Measurements from ENCODE around the gene SPATA20. TPM values are rescaled to one million over a fixed set of nuclear protein-coding genes. Genes with fewer than 3 reads are reported as not detected.

The SPATA20 gene
- total RNA-seq, 2 donors from 2014 or later, result 25.0 to 51.3 TPM

DNA sequence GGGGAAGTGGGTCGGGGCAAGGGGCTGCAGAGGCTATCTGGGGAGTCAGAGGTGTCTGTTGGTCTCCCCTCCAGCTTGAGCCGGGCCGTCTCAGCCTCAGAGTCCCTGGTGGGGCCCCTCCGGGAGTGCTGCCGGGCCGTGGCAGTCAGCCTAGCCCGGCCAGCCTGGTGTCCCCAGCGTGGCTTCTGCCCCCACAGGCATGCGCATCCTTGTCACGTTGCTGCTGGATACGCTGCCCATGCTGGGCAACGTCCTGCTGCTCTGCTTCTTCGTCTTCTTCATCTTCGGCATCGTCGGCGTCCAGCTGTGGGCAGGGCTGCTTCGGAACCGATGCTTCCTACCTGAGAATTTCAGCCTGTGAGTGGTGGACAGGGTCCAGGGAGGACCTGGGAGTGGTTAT is 24.7 kb downstream of the SPATA20 start:
- no peak for ATAC-seq (replicated peaks in 1 of 2)
- Mint-ChIP-seq H3K4me1 (ENCODE audit: low read depth) (no peaks in the 10 kb centered on the region), H3K27me3 (ENCODE audit: low read depth) (peaks cover 3% of the 10 kb centered on the region), H3K27ac (no peak overlapping the region), H3K36me3 (ENCODE audit: insufficient read depth in 2 of 2) (no peaks in the 10 kb centered on the region), H3K9me3 (no peaks in the 10 kb centered on the region), H3K4me3 (no peak overlapping the region)
- DNase-seq, result no peak

DNA sequence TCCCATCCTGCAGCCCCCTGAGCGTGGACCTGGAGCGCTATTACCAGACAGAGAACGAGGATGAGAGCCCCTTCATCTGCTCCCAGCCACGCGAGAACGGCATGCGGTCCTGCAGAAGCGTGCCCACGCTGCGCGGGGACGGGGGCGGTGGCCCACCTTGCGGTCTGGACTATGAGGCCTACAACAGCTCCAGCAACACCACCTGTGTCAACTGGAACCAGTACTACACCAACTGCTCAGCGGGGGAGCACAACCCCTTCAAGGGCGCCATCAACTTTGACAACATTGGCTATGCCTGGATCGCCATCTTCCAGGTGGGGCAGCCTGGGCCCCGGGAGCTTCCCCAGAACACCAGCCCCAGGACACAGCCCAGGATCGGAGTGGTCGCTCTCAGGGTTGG is 25.6 kb downstream of the SPATA20 start:
- Mint-ChIP-seq H3K9me3 (no peaks in the 10 kb centered on the region), H3K36me3 (ENCODE audit: insufficient read depth in 2 of 2) (no peaks in the 10 kb centered on the region), H3K4me3 (no peak overlapping the region), H3K27ac (no peak overlapping the region), H3K4me1 (ENCODE audit: low read depth) (no peaks in the 10 kb centered on the region), H3K27me3 (ENCODE audit: low read depth) (no peaks in the 10 kb centered on the region)
- ATAC-seq (replicated peaks in 1 of 2) (no peak), DNase-seq (no peak)

DNA sequence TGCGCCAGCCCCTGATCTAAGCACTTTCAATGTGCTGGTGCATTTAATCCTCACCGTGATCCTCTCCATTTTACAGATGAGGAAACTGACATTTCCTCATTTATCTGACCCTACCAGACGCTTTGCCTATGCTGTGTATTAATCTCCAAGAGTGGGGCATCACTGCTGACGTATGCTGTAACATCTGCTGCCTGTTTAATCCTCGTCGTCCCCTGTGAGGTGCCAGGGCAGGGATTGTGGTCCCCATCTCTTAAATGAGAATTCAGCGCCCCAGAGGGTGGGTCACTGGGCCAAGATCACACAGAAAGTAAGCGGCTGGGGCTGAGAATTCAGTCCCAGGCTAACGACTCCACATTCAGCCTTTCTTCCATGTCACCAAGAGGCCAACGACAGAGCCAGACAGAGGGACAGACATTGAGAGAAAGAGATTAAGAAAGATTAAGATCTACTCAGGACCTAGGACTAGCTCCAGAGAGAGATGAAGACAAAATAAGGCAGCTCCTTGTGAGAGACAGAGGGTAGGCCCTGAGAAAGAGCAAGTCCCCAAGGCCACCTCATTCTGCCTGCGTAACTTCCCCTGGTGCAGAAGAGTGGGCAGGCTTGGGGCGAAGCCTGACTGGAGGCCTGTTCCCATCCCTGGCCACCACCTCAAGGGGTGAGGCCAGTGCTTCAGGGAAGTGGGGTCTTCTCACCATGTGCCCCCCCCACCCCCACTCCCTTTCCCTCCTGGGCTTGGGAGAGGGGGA is 27.1 kb downstream of the SPATA20 start:
- H3K4me1 Mint-ChIP-seq (ENCODE audit: low read depth), result no peaks in the 10 kb centered on the region
- H3K9me3 Mint-ChIP-seq, result no peaks in the 10 kb centered on the region
- no peak overlapping the region for H3K27ac Mint-ChIP-seq
- no peak overlapping the region for H3K4me3 Mint-ChIP-seq
- no peak for DNase-seq
- H3K36me3 Mint-ChIP-seq (ENCODE audit: insufficient read depth in 2 of 2), result no peaks in the 10 kb centered on the region
- ATAC-seq (replicated peaks in 1 of 2), result no peak
- no peaks in the 10 kb centered on the region for H3K27me3 Mint-ChIP-seq (ENCODE audit: low read depth)

DNA sequence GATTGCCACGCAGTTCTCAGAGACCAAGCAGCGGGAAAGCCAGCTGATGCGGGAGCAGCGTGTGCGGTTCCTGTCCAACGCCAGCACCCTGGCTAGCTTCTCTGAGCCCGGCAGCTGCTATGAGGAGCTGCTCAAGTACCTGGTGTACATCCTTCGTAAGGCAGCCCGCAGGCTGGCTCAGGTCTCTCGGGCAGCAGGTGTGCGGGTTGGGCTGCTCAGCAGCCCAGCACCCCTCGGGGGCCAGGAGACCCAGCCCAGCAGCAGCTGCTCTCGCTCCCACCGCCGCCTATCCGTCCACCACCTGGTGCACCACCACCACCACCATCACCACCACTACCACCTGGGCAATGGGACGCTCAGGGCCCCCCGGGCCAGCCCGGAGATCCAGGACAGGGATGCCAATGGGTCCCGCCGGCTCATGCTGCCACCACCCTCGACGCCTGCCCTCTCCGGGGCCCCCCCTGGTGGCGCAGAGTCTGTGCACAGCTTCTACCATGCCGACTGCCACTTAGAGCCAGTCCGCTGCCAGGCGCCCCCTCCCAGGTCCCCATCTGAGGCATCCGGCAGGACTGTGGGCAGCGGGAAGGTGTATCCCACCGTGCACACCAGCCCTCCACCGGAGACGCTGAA is 28.7 kb downstream of the SPATA20 start:
- no peak overlapping the region for H3K4me3 Mint-ChIP-seq

DNA sequence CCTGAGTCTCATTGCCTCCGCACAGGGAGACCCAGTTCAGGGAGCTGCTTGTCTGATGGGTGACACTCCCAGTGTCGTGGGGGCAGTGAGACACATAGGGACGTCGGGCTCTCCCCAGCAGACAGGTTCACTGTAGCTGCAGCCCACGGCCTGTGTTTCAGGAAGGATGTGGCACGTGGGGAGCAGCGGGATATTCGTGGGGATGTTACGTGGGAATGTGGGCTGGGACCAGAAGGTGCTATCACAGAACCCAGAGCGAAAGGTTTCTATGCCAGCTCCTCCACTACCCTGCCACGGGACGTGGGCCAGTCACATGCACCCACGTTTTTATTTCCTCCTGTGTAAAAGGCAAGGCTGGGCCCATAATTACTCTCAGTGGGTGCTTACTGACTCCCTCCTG is 29.9 kb downstream of the SPATA20 start:
- ATAC-seq (replicated peaks in 1 of 2) (no peak), DNase-seq (no peak)
- Mint-ChIP-seq H3K27ac (no peak overlapping the region), H3K9me3 (no peaks in the 10 kb centered on the region), H3K4me1 (ENCODE audit: low read depth) (no peaks in the 10 kb centered on the region), H3K27me3 (ENCODE audit: low read depth) (no peaks in the 10 kb centered on the region), H3K4me3 (no peak overlapping the region), H3K36me3 (ENCODE audit: insufficient read depth in 2 of 2) (no peaks in the 10 kb centered on the region)

More for the DNA sequence above, 28.7 kb downstream of the SPATA20 start:
- no peaks in the 10 kb centered on the region for H3K9me3 Mint-ChIP-seq
- ATAC-seq (replicated peaks in 1 of 2) (no peak), DNase-seq (no peak)
- H3K27ac Mint-ChIP-seq, result no peak overlapping the region
- H3K27me3 Mint-ChIP-seq (ENCODE audit: low read depth), result no peaks in the 10 kb centered on the region
- H3K36me3 Mint-ChIP-seq (ENCODE audit: insufficient read depth in 2 of 2), result no peaks in the 10 kb centered on the region
- no peaks in the 10 kb centered on the region for H3K4me1 Mint-ChIP-seq (ENCODE audit: low read depth)

DNA sequence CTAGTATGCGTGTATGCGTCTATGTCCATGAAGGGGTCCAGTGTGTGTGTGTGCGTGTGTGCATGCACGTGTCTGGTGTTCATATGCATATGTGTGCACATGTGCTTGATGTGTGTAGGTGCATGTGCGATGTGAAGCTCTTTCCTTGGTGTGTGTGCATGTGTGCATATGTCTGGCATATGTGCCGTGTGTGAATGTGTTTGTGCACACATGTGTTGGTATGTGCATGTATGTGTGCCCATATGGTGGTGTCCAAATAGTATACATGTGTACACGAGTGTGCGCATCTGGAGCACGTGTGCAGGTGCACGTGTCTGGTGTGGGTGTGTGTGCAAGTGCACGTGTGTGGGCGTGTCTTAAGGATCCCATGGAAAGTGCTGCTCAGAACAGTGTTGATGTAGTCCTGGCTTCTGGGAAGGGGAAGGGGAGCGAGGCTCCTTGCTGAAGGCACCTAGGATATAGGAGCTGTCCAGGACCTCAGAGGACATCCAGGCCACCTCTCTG is 30.5 kb downstream of the SPATA20 start:
- ATAC-seq (replicated peaks in 1 of 2), result no peak
- H3K27ac Mint-ChIP-seq, result no peak overlapping the region
- no peaks in the 10 kb centered on the region for H3K36me3 Mint-ChIP-seq (ENCODE audit: insufficient read depth in 2 of 2)
- no peaks in the 10 kb centered on the region for H3K9me3 Mint-ChIP-seq
- no peaks in the 10 kb centered on the region for H3K4me1 Mint-ChIP-seq (ENCODE audit: low read depth)
- H3K27me3 Mint-ChIP-seq (ENCODE audit: low read depth), result no peaks in the 10 kb centered on the region
- no peak overlapping the region for H3K4me3 Mint-ChIP-seq
- DNase-seq, result no peak

DNA sequence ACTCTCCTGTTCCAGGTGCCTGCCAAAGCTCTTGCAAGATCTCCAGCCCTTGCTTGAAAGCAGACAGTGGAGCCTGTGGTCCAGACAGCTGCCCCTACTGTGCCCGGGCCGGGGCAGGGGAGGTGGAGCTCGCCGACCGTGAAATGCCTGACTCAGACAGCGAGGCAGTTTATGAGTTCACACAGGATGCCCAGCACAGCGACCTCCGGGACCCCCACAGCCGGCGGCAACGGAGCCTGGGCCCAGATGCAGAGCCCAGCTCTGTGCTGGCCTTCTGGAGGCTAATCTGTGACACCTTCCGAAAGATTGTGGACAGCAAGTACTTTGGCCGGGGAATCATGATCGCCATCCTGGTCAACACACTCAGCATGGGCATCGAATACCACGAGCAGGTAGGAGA is 31.2 kb downstream of the SPATA20 start:
- Mint-ChIP-seq H3K4me1 (ENCODE audit: low read depth) (no peaks in the 10 kb centered on the region), H3K4me3 (no peak overlapping the region), H3K36me3 (ENCODE audit: insufficient read depth in 2 of 2) (no peaks in the 10 kb centered on the region), H3K9me3 (no peaks in the 10 kb centered on the region), H3K27me3 (ENCODE audit: low read depth) (no peaks in the 10 kb centered on the region), H3K27ac (no peak overlapping the region)
- ATAC-seq (replicated peaks in 1 of 2) (no peak), DNase-seq (no peak)

DNA sequence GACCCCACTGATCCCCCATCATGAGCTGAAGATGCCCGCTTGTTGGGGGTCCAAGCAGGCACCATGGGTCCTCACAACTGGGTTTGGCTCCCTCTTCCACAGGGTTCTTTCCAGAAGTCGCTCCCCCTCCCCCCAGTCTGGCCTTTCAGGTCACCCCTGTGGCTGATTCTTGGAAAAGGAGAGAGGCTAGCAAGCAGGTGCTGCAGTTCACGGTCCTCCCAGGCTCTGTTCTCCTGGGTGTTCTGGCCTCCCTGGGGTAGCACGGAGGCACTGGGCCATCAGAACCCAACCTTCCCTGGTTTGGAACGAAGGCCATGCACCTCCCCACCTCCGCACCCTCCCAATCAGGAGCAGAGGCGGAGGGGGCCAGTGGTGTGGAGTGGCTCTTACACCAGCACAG is 32.4 kb downstream of the SPATA20 start:
- Mint-ChIP-seq H3K27me3 (ENCODE audit: low read depth) (peaks cover 6% of the 10 kb centered on the region), H3K36me3 (ENCODE audit: insufficient read depth in 2 of 2) (no peaks in the 10 kb centered on the region), H3K27ac (no peak overlapping the region), H3K4me1 (ENCODE audit: low read depth) (no peaks in the 10 kb centered on the region), H3K9me3 (no peaks in the 10 kb centered on the region), H3K4me3 (no peak overlapping the region)
- no peak for ATAC-seq (replicated peaks in 1 of 2)
- no peak for DNase-seq

DNA sequence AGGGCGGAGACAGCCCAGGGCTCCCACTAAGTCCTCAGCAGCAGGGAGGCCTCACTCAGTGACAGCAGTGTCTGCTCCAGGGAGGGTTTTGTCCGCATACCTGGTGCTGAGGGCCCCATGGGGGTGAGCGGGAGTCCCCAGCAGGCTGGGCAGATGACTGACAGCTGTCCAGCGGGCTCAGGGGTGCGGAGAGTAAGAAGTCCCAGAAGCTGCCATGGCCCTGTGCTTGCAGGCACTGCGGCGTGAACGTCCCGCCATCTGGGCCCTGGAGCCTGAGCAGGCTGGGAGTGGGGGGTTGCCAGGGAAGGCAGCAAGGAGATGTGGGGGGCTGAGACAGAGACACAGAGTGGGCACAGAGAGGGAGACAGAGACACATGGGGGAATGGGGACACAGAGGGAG is 33.7 kb downstream of the SPATA20 start:
- no peaks in the 10 kb centered on the region for H3K4me1 Mint-ChIP-seq (ENCODE audit: low read depth)
- H3K4me3 Mint-ChIP-seq, result no peak overlapping the region
- DNase-seq (no peak), ATAC-seq (replicated peaks in 1 of 2) (no peak)
- H3K36me3 Mint-ChIP-seq (ENCODE audit: insufficient read depth in 2 of 2), result no peaks in the 10 kb centered on the region
- H3K27me3 Mint-ChIP-seq (ENCODE audit: low read depth), result peaks cover 6% of the 10 kb centered on the region
- no peak overlapping the region for H3K27ac Mint-ChIP-seq
- H3K9me3 Mint-ChIP-seq, result no peaks in the 10 kb centered on the region

DNA sequence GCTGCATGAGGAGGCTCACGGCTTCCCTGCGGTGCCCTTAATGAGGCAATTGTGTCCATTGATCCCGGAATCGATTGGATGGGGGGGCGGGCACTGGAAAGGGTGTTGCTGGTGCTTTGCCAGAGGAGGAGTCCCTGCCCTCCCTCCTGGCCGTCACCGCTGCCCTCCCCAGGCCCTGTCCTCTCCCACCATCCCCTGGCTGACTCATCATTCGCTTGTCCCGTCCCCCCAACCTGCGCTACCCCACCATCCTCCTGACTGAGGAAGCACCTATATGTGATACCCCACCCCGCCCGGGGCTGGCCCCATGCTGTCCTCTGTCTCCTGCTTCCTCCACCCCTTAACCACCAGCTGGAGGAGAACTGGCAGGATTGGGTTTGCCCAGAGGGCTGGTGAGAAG is 34.3 kb downstream of the SPATA20 start:
- Mint-ChIP-seq H3K36me3 (ENCODE audit: insufficient read depth in 2 of 2) (no peaks in the 10 kb centered on the region), H3K27ac (no peak overlapping the region)
- ATAC-seq (replicated peaks in 1 of 2), result no peak

DNA sequence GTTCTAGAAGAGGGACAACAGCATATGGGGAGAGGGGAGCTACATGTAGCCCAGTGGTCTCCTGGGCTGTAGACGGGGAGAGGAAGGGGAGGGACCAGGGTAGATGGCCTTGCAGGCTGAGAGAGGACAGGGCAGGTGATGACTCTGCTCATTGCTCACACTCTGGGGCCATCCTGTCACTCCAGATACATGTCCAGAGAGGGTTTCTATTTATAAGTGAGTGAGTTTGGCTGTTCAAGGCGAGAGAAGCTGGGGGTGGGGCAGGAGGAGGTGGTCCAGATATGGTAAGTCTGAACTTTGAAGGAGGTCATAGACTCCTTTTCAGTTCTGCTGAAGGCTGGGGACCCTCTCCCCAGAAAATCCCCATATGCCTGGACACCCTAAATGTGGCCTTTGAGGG is 35.8 kb downstream of the SPATA20 start:
- Mint-ChIP-seq H3K9me3 (no peaks in the 10 kb centered on the region), H3K27me3 (ENCODE audit: low read depth) (peaks cover 6% of the 10 kb centered on the region), H3K36me3 (ENCODE audit: insufficient read depth in 2 of 2) (no peaks in the 10 kb centered on the region), H3K27ac (no peak overlapping the region), H3K4me3 (no peak overlapping the region), H3K4me1 (ENCODE audit: low read depth) (no peaks in the 10 kb centered on the region)
- ATAC-seq (replicated peaks in 1 of 2) (no peak), DNase-seq (no peak)

More for the DNA sequence above, 34.3 kb downstream of the SPATA20 start:
- H3K4me1 Mint-ChIP-seq (ENCODE audit: low read depth), result no peaks in the 10 kb centered on the region
- DNase-seq, result no peak
- H3K9me3 Mint-ChIP-seq, result no peaks in the 10 kb centered on the region
- H3K4me3 Mint-ChIP-seq, result no peak overlapping the region
- H3K27me3 Mint-ChIP-seq (ENCODE audit: low read depth), result peaks cover 6% of the 10 kb centered on the region

DNA sequence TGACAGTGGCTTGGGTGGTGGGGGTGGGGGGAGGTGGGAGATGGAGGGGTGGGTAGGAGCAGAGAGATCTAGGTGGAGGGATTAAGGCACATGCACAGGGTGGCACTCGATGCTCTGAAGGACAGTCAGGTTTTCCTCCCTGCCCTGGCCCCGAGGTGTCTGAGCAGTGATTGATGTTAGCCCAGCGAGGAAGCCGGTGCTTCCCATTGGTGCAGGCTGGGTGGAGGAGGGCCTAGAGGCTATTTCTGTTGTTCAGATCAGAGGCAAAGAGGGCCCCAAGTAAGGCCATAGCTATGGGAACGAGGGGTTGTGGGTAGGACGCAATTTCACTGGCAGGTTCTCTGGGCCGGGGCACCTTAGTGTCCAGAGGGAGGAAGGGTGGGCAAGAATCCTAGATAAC is 36.7 kb downstream of the SPATA20 start:
- DNase-seq, result no peak

DNA sequence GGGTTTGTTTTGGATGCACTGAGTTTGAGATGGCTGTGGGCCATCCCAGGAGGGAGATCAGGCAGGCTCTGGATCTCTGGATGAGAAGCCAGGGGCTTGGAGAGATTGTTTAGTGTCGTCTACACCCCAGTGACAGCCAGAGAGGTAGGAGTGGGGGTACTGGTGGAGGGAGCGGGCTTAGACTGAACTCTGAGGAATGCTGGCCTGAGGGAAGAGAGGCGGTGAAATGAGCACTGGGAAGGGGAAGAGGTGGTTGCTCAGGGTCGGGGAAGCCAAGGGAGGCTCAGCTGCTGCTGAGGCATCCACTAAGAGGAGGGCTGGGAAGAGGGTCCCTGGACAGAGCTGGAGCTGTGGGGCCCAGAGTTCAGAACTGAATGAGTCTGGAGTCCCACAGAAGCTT is 37.1 kb downstream of the SPATA20 start:
- H3K27me3 Mint-ChIP-seq (ENCODE audit: low read depth), result peaks cover 6% of the 10 kb centered on the region
- no peak for ATAC-seq (replicated peaks in 1 of 2)
- no peaks in the 10 kb centered on the region for H3K9me3 Mint-ChIP-seq
- DNase-seq, result no peak
- H3K27ac Mint-ChIP-seq, result no peak overlapping the region
- no peak overlapping the region for H3K4me3 Mint-ChIP-seq
- no peaks in the 10 kb centered on the region for H3K36me3 Mint-ChIP-seq (ENCODE audit: insufficient read depth in 2 of 2)
- H3K4me1 Mint-ChIP-seq (ENCODE audit: low read depth), result no peaks in the 10 kb centered on the region

More for the DNA sequence above, 36.7 kb downstream of the SPATA20 start:
- Mint-ChIP-seq H3K27me3 (ENCODE audit: low read depth) (peaks cover 6% of the 10 kb centered on the region), H3K36me3 (ENCODE audit: insufficient read depth in 2 of 2) (no peaks in the 10 kb centered on the region), H3K4me1 (ENCODE audit: low read depth) (no peaks in the 10 kb centered on the region), H3K4me3 (no peak overlapping the region), H3K27ac (no peak overlapping the region), H3K9me3 (no peaks in the 10 kb centered on the region)
- no peak for ATAC-seq (replicated peaks in 1 of 2)

DNA sequence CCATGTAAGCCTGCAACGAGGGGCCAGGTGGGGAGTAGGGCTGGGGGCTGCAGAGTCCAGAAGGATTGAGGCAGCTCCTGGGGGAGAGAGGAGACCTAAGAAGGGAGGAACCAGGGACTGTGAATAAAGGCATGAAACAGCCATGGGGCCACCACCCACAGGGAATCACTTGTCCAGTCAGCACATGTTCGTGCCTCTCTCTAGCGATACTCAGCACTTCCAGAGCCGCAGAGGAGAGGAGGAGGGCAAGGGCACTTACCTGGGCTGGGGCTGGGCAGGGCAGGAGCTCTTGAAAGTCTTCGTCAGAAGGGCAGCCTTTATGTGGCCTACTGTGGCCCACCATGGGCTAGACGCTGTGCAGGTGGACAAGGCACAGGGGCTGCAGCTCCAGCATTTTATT is 37.8 kb downstream of the SPATA20 start:
- H3K27me3 Mint-ChIP-seq (ENCODE audit: low read depth), result peaks cover 6% of the 10 kb centered on the region
- no peaks in the 10 kb centered on the region for H3K36me3 Mint-ChIP-seq (ENCODE audit: insufficient read depth in 2 of 2)
- ATAC-seq (replicated peaks in 1 of 2), result no peak
- no peak overlapping the region for H3K27ac Mint-ChIP-seq
- no peaks in the 10 kb centered on the region for H3K9me3 Mint-ChIP-seq
- H3K4me1 Mint-ChIP-seq (ENCODE audit: low read depth), result no peaks in the 10 kb centered on the region
- DNase-seq, result no peak
- H3K4me3 Mint-ChIP-seq, result no peak overlapping the region

Measured in activated T-cell treated with anti-CD3 and anti-CD28 coated beads, Interleukin-2, amount 50 U/mL, for 72 hours (primary cell).